Natural killer cell (primary cell): ENCODE data around the gene NFKBIA. TPM values are rescaled to one million over a fixed set of nuclear protein-coding genes. Genes with fewer than 3 reads are reported as not detected.

Source experiments
- ATAC-seq, 3 donors: fragments of 150-1000 bp in 2 of 3; fragments of 200-7000 bp in 1 of 3; cut with Tn5 transposase; 1 replicate in 1 of 3; 2 replicates in 2 of 3; pipeline ENCODE4 v1.10.0; 2021; ENCODE audit warnings: mild to moderate bottlenecking in 2 of 3, moderate library complexity in 2 of 3
- DNase-seq, 2 donors: peaks; one replicate each; pipeline versions ENCODE4 v3.0.0 to v3.0.0-alpha.2; 2013 to 2021; ENCODE audit warnings: mixed read lengths in 1 of 2
- H3K27ac ChIP-seq: one replicate; pipeline ENCODE4 v1.5.1; 2013; ENCODE audit warnings: mild to moderate bottlenecking, low read length
- H3K27me3 ChIP-seq: one replicate; pipeline ENCODE4 v1.6.1; 2013; ENCODE audit warnings: low read length; ENCODE audit not compliant: control insufficient read depth, insufficient read depth
- H3K36me3 ChIP-seq: one replicate; pipeline ENCODE4 v1.6.1; 2013; ENCODE audit warnings: low read length; ENCODE audit not compliant: control insufficient read depth, insufficient read depth
- H3K4me1 ChIP-seq: one replicate; pipeline ENCODE4 v1.6.1; 2013; ENCODE audit warnings: low read length; ENCODE audit not compliant: control insufficient read depth, insufficient read depth
- H3K4me3 ChIP-seq: one replicate; pipeline ENCODE4 v1.5.1; 2013; ENCODE audit warnings: low read length
- H3K9me3 ChIP-seq: one replicate; pipeline ENCODE4 v1.6.1; 2013; ENCODE audit warnings: low read length; ENCODE audit not compliant: control insufficient read depth, insufficient read depth
- H3K27ac Mint-ChIP-seq, 2 donors: one replicate each; pipeline ENCODE4 v1.8.0; 2022; ENCODE audit warnings: mild to moderate bottlenecking in 2 of 2, mixed read lengths in 2 of 2, moderate library complexity in 1 of 2
- H3K27me3 Mint-ChIP-seq, 2 donors: one replicate each; pipeline ENCODE4 v1.8.0; 2022; ENCODE audit warnings: low read depth in 2 of 2, mixed read lengths in 2 of 2
- H3K36me3 Mint-ChIP-seq: one replicate; pipeline ENCODE4 v1.8.0; 2022; ENCODE audit warnings: mixed read lengths
- H3K4me1 Mint-ChIP-seq, 2 donors: one replicate each; pipeline ENCODE4 v1.8.0; 2022; ENCODE audit warnings: mixed read lengths in 2 of 2
- H3K4me3 Mint-ChIP-seq: one replicate; pipeline ENCODE4 v1.8.0; 2022; ENCODE audit warnings: mild to moderate bottlenecking, moderate library complexity, mixed read lengths
- H3K9me3 Mint-ChIP-seq, 2 donors: one replicate each; pipeline ENCODE4 v1.8.0; 2022; ENCODE audit warnings: mixed read lengths in 2 of 2
- WGBS: methylation state at CpG from one replicate; pipeline ENCODE4 v1.1.7; 2013; ENCODE audit warnings: missing lambda C conversion rate; ENCODE audit not compliant: insufficient coverage; 5-methylcytosine and 5-hydroxymethylcytosine counted together
- intact Hi-C: fragments of 100-400 bp; cut with micrococcal nuclease; formaldehyde crosslinking; loops from one replicate; pipeline ENCODE4 v1.14.2; 2022
- total RNA-seq, 4 donors: library from RNA; stranded (reverse); fragments of 120-200 nt in 1 of 4; gene quantifications; one replicate each; pipeline versions ENCODE4 v1.2.3 to v1.2.4, GENCODE V29; 2013 to 2022
- TF ChIP-seq, protein P1 (sequence below): fragments of 200-600 bp; IDR thresholded peaks from one replicate; pipeline ENCODE4 v1.8.0; 2022; ENCODE audit warnings: antibody characterized with exemption

The NFKBIA gene
- total RNA-seq, 3 donors from 2014 or later (not counting 1 experiment from before 2014, with no cell fraction given), result 2,039 to 3,339 (median 2,499) TPM

- H3K4me3 Mint-ChIP-seq, result no peak overlapping the region
- H3K9me3 Mint-ChIP-seq, result no peaks in the 10 kb centered on the region
- H3K36me3 ChIP-seq, result no peaks in the 10 kb centered on the region
- no peak overlapping the region for H3K4me3 ChIP-seq
- H3K36me3 Mint-ChIP-seq, result no peaks in the 10 kb centered on the region
- intact Hi-C loops, result no loop called here
- H3K27me3 ChIP-seq, result no peaks in the 10 kb centered on the region
- ATAC-seq (no peak), DNase-seq (no peak)
- TF ChIP-seq, protein P1, sequence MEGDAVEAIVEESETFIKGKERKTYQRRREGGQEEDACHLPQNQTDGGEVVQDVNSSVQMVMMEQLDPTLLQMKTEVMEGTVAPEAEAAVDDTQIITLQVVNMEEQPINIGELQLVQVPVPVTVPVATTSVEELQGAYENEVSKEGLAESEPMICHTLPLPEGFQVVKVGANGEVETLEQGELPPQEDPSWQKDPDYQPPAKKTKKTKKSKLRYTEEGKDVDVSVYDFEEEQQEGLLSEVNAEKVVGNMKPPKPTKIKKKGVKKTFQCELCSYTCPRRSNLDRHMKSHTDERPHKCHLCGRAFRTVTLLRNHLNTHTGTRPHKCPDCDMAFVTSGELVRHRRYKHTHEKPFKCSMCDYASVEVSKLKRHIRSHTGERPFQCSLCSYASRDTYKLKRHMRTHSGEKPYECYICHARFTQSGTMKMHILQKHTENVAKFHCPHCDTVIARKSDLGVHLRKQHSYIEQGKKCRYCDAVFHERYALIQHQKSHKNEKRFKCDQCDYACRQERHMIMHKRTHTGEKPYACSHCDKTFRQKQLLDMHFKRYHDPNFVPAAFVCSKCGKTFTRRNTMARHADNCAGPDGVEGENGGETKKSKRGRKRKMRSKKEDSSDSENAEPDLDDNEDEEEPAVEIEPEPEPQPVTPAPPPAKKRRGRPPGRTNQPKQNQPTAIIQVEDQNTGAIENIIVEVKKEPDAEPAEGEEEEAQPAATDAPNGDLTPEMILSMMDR, result no peak
- H3K4me1 Mint-ChIP-seq, result peaks cover 0 to 6% of the 10 kb centered on the region in 2 donors
- no peaks in the 10 kb centered on the region for H3K9me3 ChIP-seq
- peaks cover 6% of the 10 kb centered on the region for H3K4me1 ChIP-seq
- no peak overlapping the region for H3K27ac ChIP-seq
- H3K27me3 Mint-ChIP-seq, result no peaks in the 10 kb centered on the region
- no peak overlapping the region for H3K27ac Mint-ChIP-seq
Observed at GRCh38 chr14:35423621-35424020, 19.1 kb upstream of the NFKBIA start.

GRCh38 chr14:35420036-35420811 is 15.7 kb upstream of the NFKBIA start:
- H3K9me3 ChIP-seq, result no peaks in the 10 kb centered on the region
- ATAC-seq (no peak), DNase-seq (no peak)
- no peaks in the 10 kb centered on the region for H3K36me3 ChIP-seq
- H3K9me3 Mint-ChIP-seq, result no peaks in the 10 kb centered on the region
- no peaks in the 10 kb centered on the region for H3K36me3 Mint-ChIP-seq
- H3K4me1 Mint-ChIP-seq, result peaks cover 32 to 39% of the 10 kb centered on the region in 2 donors
- H3K27ac ChIP-seq, result no peak overlapping the region
- peaks cover 38% of the 10 kb centered on the region for H3K4me1 ChIP-seq
- H3K27me3 Mint-ChIP-seq, result no peaks in the 10 kb centered on the region
- intact Hi-C loops, result no loop called here
- H3K4me3 ChIP-seq, result no peak overlapping the region
- no peaks in the 10 kb centered on the region for H3K27me3 ChIP-seq
- TF ChIP-seq, protein P1, result no peak
- H3K27ac Mint-ChIP-seq, result no peak overlapping the region
- WGBS, result 95% methylated on average over 7 of the region's 7 CpGs
- H3K4me3 Mint-ChIP-seq, result no peak overlapping the region

DNA sequence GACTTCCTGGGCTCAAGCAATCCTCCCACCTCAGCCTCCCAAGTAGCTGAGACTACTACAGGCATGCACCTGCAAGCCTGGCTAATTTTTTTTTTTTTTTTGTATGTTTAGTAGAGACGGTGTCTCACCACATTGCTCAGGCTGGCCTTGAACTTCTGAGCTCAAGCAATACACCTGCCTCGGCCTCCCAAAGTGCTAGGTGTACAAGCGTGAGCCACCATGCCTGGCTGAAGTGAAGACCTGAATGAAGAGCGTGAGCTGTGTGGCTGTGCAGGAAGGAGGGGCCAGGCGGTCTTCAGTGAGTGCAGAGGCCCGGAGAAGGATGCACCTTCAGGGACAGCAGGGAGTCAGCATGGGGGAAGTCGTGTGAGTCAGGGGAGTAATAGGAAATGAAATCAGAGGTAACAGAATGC is 14.9 kb upstream of the NFKBIA start:
- Histone ChIP-seq H3K27ac (no peak overlapping the region), H3K36me3 (no peaks in the 10 kb centered on the region), H3K9me3 (no peaks in the 10 kb centered on the region), H3K4me3 (no peak overlapping the region), H3K27me3 (no peaks in the 10 kb centered on the region), H3K4me1 (peaks cover 43% of the 10 kb centered on the region)
- Mint-ChIP-seq H3K4me1 (peaks cover 40 to 47% of the 10 kb centered on the region in 2 donors), H3K4me3 (no peak overlapping the region), H3K36me3 (no peaks in the 10 kb centered on the region), H3K9me3 (no peaks in the 10 kb centered on the region), H3K27me3 (no peaks in the 10 kb centered on the region), H3K27ac (peak overlapping the region in 1 of 2 donors; percentile 73)
- no peak for ATAC-seq
- intact Hi-C loops, result loop anchor here (5.0 to 10.0 kb wide), 7 partner anchors 87 to 747 kb away; partner anchors contain the start of genes FAM177A1, PPP2R3C, PRORP and PSMA6
- DNase-seq, result no peak
- TF ChIP-seq, protein P1, result no peak
- 84% methylated on average over 7 of the region's 7 CpGs for WGBS
